ENCODE data around the gene KIAA0232. TPM values are rescaled to one million over a fixed set of nuclear protein-coding genes. Genes with fewer than 3 reads are reported as not detected.

The KIAA0232 gene
- total and polyA plus RNA-seq, 9 of the 15 experiments (the other 6 are each of a cell fraction or from before 2014, with no cell fraction given): 3.5 to 17.4 (median 13.0) TPM

GRCh38 chr4:6783111-6783981 is 819 bp downstream of the KIAA0232 start (continued):
- TF ChIP-seq HMGN3 (IDR thresholded peaks at IDR 0.05; ENCODE audit: borderline replicate concordance, extremely low read depth, insufficient read length, low read depth, low read length): peak; percentile 79
- no peak for TF ChIP-seq ZNF511 (CRISPR knock-in tag; IDR thresholded peaks at IDR 0.05)
- TF ChIP-seq ZBTB5 (IDR thresholded peaks at IDR 0.05): no peak
- no peak for TF ChIP-seq ZKSCAN3 (CRISPR knock-in tag; IDR thresholded peaks at IDR 0.05)
- peak; percentile 76 for TF ChIP-seq NEUROD1 (IDR thresholded peaks at IDR 0.05; ENCODE audit: borderline replicate concordance, low read depth, low read length, partially characterized antibody)
- peak; percentile 42; the same call in 1 of the 2 replicates for TF ChIP-seq PHF8 (IDR thresholded peaks at IDR 0.05; ENCODE audit: borderline replicate concordance, low read length)
- TF ChIP-seq MTA3 (IDR thresholded peaks at IDR 0.05; ENCODE audit: borderline replicate concordance): no peak; the same call in 1 of the 2 replicates
- no peak for TF ChIP-seq ZBTB12 (CRISPR knock-in tag; IDR thresholded peaks at IDR 0.05)
- TF ChIP-seq E2F4 (CRISPR knock-in tag; IDR thresholded peaks at IDR 0.05; ENCODE audit: low read depth): no peak
- TF ChIP-seq IFI16 (CRISPR knock-in tag; IDR thresholded peaks at IDR 0.05): no peak
- peak; percentile 54 for TF ChIP-seq PRDM10 (IDR thresholded peaks at IDR 0.05; ENCODE audit: partially characterized antibody)
- TF ChIP-seq BACH1 (tag; IDR thresholded peaks at IDR 0.05): no peak
- TF ChIP-seq PURB (CRISPR knock-in tag; IDR thresholded peaks at IDR 0.05; ENCODE audit: low read depth): no peak
- no peak for TF ChIP-seq GATAD2A (IDR thresholded peaks at IDR 0.05)
- no peak for TF ChIP-seq ZBTB8A (IDR thresholded peaks at IDR 0.05; ENCODE audit: partially characterized antibody)
- TF ChIP-seq MCM3 (IDR thresholded peaks at IDR 0.05): no peak

Data from K562 (cell line).